CD4-positive, alpha-beta T cell (primary cell): ENCODE data around the gene NTN1. TPM values are rescaled to one million over a fixed set of nuclear protein-coding genes. Genes with fewer than 3 reads are reported as not detected.

ENCODE experiments used
- ATAC-seq: fragments of 200-7000 bp; cut with Tn5 transposase; one replicate; pipeline ENCODE4 v1.10.0; 2022; ENCODE audit warnings: mild to moderate bottlenecking; ENCODE audit not compliant: poor library complexity
- CTCF ChIA-PET: fragments of 350-600 bp; sonication (Branson Sonifier 250); formaldehyde crosslinking; loops from one replicate; lab custom pipeline; 2021; ENCODE audit warnings: antibody characterized with exemption, inconsistent platforms; lab: Charles Lee
- POLR2A ChIA-PET: fragments of 350-600 bp; sonication (Branson Sonifier 250); formaldehyde crosslinking; loops from one replicate; lab custom pipeline; 2021; ENCODE audit warnings: antibody characterized with exemption, inconsistent platforms; lab: Charles Lee
- DNase-seq, 14 experiments: peaks; one replicate each; pipeline ENCODE4 v3.0.0-alpha.2; 2013 to 2020; ENCODE audit warnings: mixed read lengths in 2 of 14
- H3K27ac ChIP-seq, 2 donors: one replicate each; pipeline versions ENCODE4 v1.5.1 to v1.7.0; 2013; ENCODE audit warnings: low read length in 2 of 2, low read depth in 1 of 2, mild to moderate bottlenecking in 1 of 2
- H3K27me3 ChIP-seq, 2 experiments: 1 replicate in 1 of 2; 2 replicates in 1 of 2; pipeline versions ENCODE4 v1.6.1 to v1.7.0; 2013; ENCODE audit warnings: low read length in 2 of 2, control low read depth in 1 of 2, mild to moderate bottlenecking in 1 of 2, moderate library complexity in 1 of 2; ENCODE audit not compliant: insufficient read depth in 2 of 2, control insufficient read depth in 1 of 2
- H3K36me3 ChIP-seq: one replicate; pipeline ENCODE4 v1.6.1; 2013; ENCODE audit warnings: low read length, control low read depth; ENCODE audit not compliant: insufficient read depth
- H3K4me1 ChIP-seq: one replicate; pipeline ENCODE4 v1.6.1; 2013; ENCODE audit warnings: low read length, control low read depth; ENCODE audit not compliant: insufficient read depth
- H3K4me3 ChIP-seq: one replicate; pipeline ENCODE4 v1.5.1; 2013; ENCODE audit warnings: mild to moderate bottlenecking, low read length, moderate library complexity
- H3K9me3 ChIP-seq, 2 experiments: 1 replicate in 1 of 2; 2 replicates in 1 of 2; pipeline versions ENCODE4 v1.6.1 to v1.7.0; 2013; ENCODE audit warnings: low read length in 2 of 2, mild to moderate bottlenecking in 2 of 2, control low read depth in 1 of 2, moderate library complexity in 1 of 2; ENCODE audit not compliant: control insufficient read depth in 1 of 2, insufficient read depth in 1 of 2
- H3K27ac Mint-ChIP-seq: one replicate; pipeline ENCODE4 v1.8.0; 2020; ENCODE audit warnings: mixed read lengths
- H3K27me3 Mint-ChIP-seq: one replicate; pipeline ENCODE4 v1.8.0; 2021; ENCODE audit warnings: mixed read lengths
- H3K36me3 Mint-ChIP-seq: one replicate; pipeline ENCODE4 v1.8.0; 2021; ENCODE audit warnings: low read depth, mixed read lengths
- H3K4me1 Mint-ChIP-seq: one replicate; pipeline ENCODE4 v1.8.0; 2021; ENCODE audit warnings: low read depth, mixed read lengths
- H3K4me3 Mint-ChIP-seq: one replicate; pipeline ENCODE4 v1.8.0; 2020; ENCODE audit warnings: mild to moderate bottlenecking, mixed read lengths
- H3K9me3 Mint-ChIP-seq: one replicate; pipeline ENCODE4 v1.8.0; 2020; ENCODE audit warnings: mixed read lengths
- intact Hi-C, 2 experiments: fragments of 100-400 bp; cut with DNase I in 1 of 2; cut with micrococcal nuclease in 1 of 2; formaldehyde crosslinking; loops; one replicate each; pipeline versions ENCODE4 v1.15.1 to v1.9.0; 2023 to 2025; cut with DNase I, micrococcal nuclease
- total RNA-seq, 174 experiments: library from RNA in 2 of 174; stranded (reverse) in 2 of 174; gene quantifications; one replicate each; pipeline ENCODE4 v1.2.3 and lab custom pipeline; 2021 to 2026
- TF ChIP-seq, protein P1 (sequence below): fragments of 200-600 bp; IDR thresholded peaks from one replicate; pipeline ENCODE4 v1.8.0; 2022; ENCODE audit warnings: antibody characterized with exemption, mild to moderate bottlenecking

Gene NTN1
- total RNA-seq, 2 experiments from 2014 or later, result 0.08 to 0.14 TPM

GRCh38 chr17:9178319-9178718 is 157.0 kb downstream of the NTN1 start:
- Mint-ChIP-seq H3K4me3 (no peak overlapping the region), H3K4me1 (no peaks in the 10 kb centered on the region), H3K9me3 (no peaks in the 10 kb centered on the region), H3K27me3 (no peaks in the 10 kb centered on the region), H3K27ac (no peak overlapping the region), H3K36me3 (no peaks in the 10 kb centered on the region)
- intact Hi-C loops, result no loop called here
- ChIA-PET CTCF (no interaction called here), POLR2A (no interaction called here)
- H3K4me1 ChIP-seq, result no peaks in the 10 kb centered on the region
- no peaks in the 10 kb centered on the region for H3K27me3 ChIP-seq
- H3K36me3 ChIP-seq, result no peaks in the 10 kb centered on the region
- TF ChIP-seq, protein P1, sequence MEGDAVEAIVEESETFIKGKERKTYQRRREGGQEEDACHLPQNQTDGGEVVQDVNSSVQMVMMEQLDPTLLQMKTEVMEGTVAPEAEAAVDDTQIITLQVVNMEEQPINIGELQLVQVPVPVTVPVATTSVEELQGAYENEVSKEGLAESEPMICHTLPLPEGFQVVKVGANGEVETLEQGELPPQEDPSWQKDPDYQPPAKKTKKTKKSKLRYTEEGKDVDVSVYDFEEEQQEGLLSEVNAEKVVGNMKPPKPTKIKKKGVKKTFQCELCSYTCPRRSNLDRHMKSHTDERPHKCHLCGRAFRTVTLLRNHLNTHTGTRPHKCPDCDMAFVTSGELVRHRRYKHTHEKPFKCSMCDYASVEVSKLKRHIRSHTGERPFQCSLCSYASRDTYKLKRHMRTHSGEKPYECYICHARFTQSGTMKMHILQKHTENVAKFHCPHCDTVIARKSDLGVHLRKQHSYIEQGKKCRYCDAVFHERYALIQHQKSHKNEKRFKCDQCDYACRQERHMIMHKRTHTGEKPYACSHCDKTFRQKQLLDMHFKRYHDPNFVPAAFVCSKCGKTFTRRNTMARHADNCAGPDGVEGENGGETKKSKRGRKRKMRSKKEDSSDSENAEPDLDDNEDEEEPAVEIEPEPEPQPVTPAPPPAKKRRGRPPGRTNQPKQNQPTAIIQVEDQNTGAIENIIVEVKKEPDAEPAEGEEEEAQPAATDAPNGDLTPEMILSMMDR, result no peak
- no peak overlapping the region for H3K27ac ChIP-seq
- ATAC-seq (no peak), DNase-seq (no peak)
- peaks cover 0 to 8% of the 10 kb centered on the region in 2 experiments for H3K9me3 ChIP-seq
- no peak overlapping the region for H3K4me3 ChIP-seq

GRCh38 chr17:9179602-9180001 is 158.3 kb downstream of the NTN1 start:
- Histone ChIP-seq H3K9me3 (peaks cover 0 to 7% of the 10 kb centered on the region in 2 experiments), H3K36me3 (no peaks in the 10 kb centered on the region), H3K4me3 (no peak overlapping the region), H3K4me1 (peaks cover 2% of the 10 kb centered on the region), H3K27ac (no peak overlapping the region), H3K27me3 (no peaks in the 10 kb centered on the region)
- Mint-ChIP-seq H3K27me3 (no peaks in the 10 kb centered on the region), H3K4me3 (no peak overlapping the region), H3K27ac (no peak overlapping the region), H3K9me3 (no peaks in the 10 kb centered on the region), H3K36me3 (no peaks in the 10 kb centered on the region), H3K4me1 (no peaks in the 10 kb centered on the region)
- TF ChIP-seq, protein P1, result no peak
- DNase-seq (no peak), ATAC-seq (no peak)
- ChIA-PET CTCF (no interaction called here), POLR2A (no interaction called here)
- intact Hi-C loops, result no loop called here

DNA sequence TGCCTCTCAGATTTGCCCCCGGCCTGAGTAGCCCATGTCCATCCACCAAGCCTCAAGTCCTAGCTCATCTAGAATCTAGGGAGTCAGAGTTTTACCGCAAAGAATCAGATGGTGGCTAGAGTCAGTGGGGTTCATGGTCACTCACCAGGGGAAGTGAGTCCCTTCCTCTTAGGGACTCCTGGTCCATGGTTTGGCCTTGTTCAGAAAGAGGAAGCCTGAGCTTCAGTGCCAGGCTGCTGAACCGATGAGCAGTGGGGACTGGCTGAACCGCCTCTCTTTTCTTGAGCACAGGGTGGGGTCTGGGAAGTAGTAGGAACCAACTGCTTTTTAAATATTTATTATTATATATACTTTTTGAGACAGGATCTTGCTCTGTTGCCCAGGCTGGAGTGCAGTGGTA is 160.3 kb downstream of the NTN1 start:
- CTCF ChIA-PET, result no interaction called here
- TF ChIP-seq, protein P1, result no peak
- Histone ChIP-seq H3K4me3 (no peak overlapping the region), H3K4me1 (peaks cover 2% of the 10 kb centered on the region), H3K9me3 (no peaks in the 10 kb centered on the region), H3K36me3 (no peaks in the 10 kb centered on the region), H3K27me3 (peaks cover 0 to 2% of the 10 kb centered on the region in 2 experiments), H3K27ac (no peak overlapping the region)
- intact Hi-C loops, result no loop called here
- H3K9me3 Mint-ChIP-seq, result no peaks in the 10 kb centered on the region
- H3K4me1 Mint-ChIP-seq, result no peaks in the 10 kb centered on the region
- no peak for DNase-seq
- POLR2A ChIA-PET, result no interaction called here
- H3K36me3 Mint-ChIP-seq, result no peaks in the 10 kb centered on the region
- ATAC-seq, result no peak
- peaks cover under 1% of the 10 kb centered on the region for H3K27me3 Mint-ChIP-seq
- no peak overlapping the region for H3K27ac Mint-ChIP-seq
- H3K4me3 Mint-ChIP-seq, result no peak overlapping the region
